Measurements from ENCODE around the gene B4GALT6. TPM values are rescaled to one million over a fixed set of nuclear protein-coding genes. Genes with fewer than 3 reads are reported as not detected.

Gene B4GALT6
- total RNA-seq, 1 experiment from 2014 or later, result 22.0 TPM

DNA sequence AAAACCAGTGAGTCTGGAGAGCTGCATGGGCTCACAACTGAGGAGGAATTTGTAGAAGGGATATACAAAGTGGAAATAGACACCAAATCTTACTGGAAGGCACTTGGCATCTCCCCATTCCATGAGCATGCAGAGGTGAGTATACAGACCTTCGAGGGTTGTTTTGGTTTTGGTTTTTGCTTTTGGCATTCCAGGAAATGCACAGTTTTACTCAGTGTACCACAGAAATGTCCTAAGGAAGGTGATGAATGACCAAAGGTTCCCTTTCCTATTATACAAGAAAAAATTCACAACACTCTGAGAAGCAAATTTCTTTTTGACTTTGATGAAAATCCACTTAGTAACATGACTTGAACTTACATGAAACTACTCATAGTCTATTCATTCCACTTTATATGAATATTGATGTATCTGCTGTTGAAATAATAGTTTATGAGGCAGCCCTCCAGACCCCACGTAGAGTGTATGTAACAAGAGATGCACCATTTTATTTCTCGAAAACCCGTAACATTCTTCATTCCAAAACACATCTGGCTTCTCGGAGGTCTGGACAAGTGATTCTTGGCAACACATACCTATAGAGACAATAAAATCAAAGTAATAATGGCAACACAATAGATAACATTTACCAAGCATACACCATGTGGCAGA is 89.1 kb downstream of the B4GALT6 start:
- TF ChIP-seq, protein P1, sequence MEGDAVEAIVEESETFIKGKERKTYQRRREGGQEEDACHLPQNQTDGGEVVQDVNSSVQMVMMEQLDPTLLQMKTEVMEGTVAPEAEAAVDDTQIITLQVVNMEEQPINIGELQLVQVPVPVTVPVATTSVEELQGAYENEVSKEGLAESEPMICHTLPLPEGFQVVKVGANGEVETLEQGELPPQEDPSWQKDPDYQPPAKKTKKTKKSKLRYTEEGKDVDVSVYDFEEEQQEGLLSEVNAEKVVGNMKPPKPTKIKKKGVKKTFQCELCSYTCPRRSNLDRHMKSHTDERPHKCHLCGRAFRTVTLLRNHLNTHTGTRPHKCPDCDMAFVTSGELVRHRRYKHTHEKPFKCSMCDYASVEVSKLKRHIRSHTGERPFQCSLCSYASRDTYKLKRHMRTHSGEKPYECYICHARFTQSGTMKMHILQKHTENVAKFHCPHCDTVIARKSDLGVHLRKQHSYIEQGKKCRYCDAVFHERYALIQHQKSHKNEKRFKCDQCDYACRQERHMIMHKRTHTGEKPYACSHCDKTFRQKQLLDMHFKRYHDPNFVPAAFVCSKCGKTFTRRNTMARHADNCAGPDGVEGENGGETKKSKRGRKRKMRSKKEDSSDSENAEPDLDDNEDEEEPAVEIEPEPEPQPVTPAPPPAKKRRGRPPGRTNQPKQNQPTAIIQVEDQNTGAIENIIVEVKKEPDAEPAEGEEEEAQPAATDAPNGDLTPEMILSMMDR (IDR thresholded peaks at IDR 0.05; ENCODE audit: unreplicated experiment), result no peak
- intact Hi-C loops (cut with micrococcal nuclease; ENCODE audit: unreplicated experiment), result no loop called here
- no TSS peak for BruUV-seq (replicated peaks)
- Mint-ChIP-seq H3K9me3 (ENCODE audit: low read depth, unreplicated experiment) (no peaks in the 10 kb centered on the region), H3K27me3 (ENCODE audit: unreplicated experiment) (no peaks in the 10 kb centered on the region), H3K4me3 (ENCODE audit: low read depth, unreplicated experiment) (no peak overlapping the region), H3K27ac (ENCODE audit: unreplicated experiment) (no peak overlapping the region), H3K4me1 (ENCODE audit: low read depth, unreplicated experiment) (peaks cover 24% of the 10 kb centered on the region), H3K36me3 (ENCODE audit: insufficient read depth, unreplicated experiment) (no peaks in the 10 kb centered on the region)
- CTCF ChIA-PET, result interaction anchor here (0.6 kb wide), 1 partner anchor 41 kb away, joined by 3 read pairs; no protein-coding TSS in a partner anchor
- DNase-seq, result no peak

- H3K4me1 Mint-ChIP-seq (ENCODE audit: low read depth, unreplicated experiment), result peaks cover 24% of the 10 kb centered on the region
- no peak for DNase-seq
- no peaks in the 10 kb centered on the region for H3K27me3 Mint-ChIP-seq (ENCODE audit: unreplicated experiment)
- TF ChIP-seq, protein P1 (IDR thresholded peaks at IDR 0.05; ENCODE audit: unreplicated experiment), result no peak
- no TSS peak for BruUV-seq (replicated peaks)
- no peaks in the 10 kb centered on the region for H3K36me3 Mint-ChIP-seq (ENCODE audit: insufficient read depth, unreplicated experiment)
- intact Hi-C loops (cut with micrococcal nuclease; ENCODE audit: unreplicated experiment), result no loop called here
- H3K27ac Mint-ChIP-seq (ENCODE audit: unreplicated experiment), result no peak overlapping the region
- CTCF ChIA-PET, result no interaction called here
- H3K4me3 Mint-ChIP-seq (ENCODE audit: low read depth, unreplicated experiment), result no peak overlapping the region
- no peaks in the 10 kb centered on the region for H3K9me3 Mint-ChIP-seq (ENCODE audit: low read depth, unreplicated experiment)
These were observed 91.7 kb downstream of the B4GALT6 start for GRCh38 chr18:31592506-31593157.

DNA sequence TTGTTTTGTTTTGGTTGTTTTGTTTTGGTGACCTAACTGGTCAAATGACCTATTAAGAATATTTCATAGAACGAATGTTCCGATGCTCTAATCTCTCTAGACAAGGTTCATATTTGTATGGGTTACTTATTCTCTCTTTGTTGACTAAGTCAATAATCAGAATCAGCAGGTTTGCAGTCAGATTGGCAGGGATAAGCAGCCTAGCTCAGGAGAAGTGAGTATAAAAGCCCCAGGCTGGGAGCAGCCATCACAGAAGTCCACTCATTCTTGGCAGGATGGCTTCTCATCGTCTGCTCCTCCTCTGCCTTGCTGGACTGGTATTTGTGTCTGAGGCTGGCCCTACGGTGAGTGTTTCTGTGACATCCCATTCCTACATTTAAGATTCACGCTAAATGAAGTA is 92.8 kb downstream of the B4GALT6 start, which contains the start of gene TTR:
Gene TTR, plus strand, starts transcription at position 250 of the 400 bp plus-strand sequence. Its CDS starts 26 bp downstream, at position 276.
- Mint-ChIP-seq H3K36me3 (ENCODE audit: insufficient read depth, unreplicated experiment) (no peaks in the 10 kb centered on the region), H3K27me3 (ENCODE audit: unreplicated experiment) (no peaks in the 10 kb centered on the region), H3K9me3 (ENCODE audit: low read depth, unreplicated experiment) (no peaks in the 10 kb centered on the region), H3K4me1 (ENCODE audit: low read depth, unreplicated experiment) (peaks cover 22% of the 10 kb centered on the region), H3K4me3 (ENCODE audit: low read depth, unreplicated experiment) (no peak within 1 kb of the TSS), H3K27ac (ENCODE audit: unreplicated experiment) (no peak within 1 kb of the TSS)
- DNase-seq, result no peak
- TF ChIP-seq, protein P1 (IDR thresholded peaks at IDR 0.05; ENCODE audit: unreplicated experiment), result no peak
- intact Hi-C loops (cut with micrococcal nuclease; ENCODE audit: unreplicated experiment), result no loop called here
- BruUV-seq (replicated peaks), result no TSS peak
- CTCF ChIA-PET, result no interaction called here

DNA sequence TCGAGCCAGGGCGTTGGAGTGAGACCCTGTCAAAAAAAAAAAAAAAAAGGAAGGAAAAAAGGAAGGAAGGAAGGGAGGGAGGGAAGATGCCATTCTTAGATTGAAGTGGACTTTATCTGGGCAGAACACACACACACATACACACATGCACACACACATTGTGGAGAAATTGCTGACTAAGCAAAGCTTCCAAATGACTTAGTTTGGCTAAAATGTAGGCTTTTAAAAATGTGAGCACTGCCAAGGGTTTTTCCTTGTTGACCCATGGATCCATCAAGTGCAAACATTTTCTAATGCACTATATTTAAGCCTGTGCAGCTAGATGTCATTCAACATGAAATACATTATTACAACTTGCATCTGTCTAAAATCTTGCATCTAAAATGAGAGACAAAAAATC is 93.3 kb downstream of the B4GALT6 start:
- DNase-seq, result no peak
- Mint-ChIP-seq H3K9me3 (ENCODE audit: low read depth, unreplicated experiment) (no peaks in the 10 kb centered on the region), H3K27ac (ENCODE audit: unreplicated experiment) (no peak overlapping the region), H3K4me1 (ENCODE audit: low read depth, unreplicated experiment) (peaks cover 17% of the 10 kb centered on the region), H3K36me3 (ENCODE audit: insufficient read depth, unreplicated experiment) (no peaks in the 10 kb centered on the region), H3K27me3 (ENCODE audit: unreplicated experiment) (no peaks in the 10 kb centered on the region), H3K4me3 (ENCODE audit: low read depth, unreplicated experiment) (no peak overlapping the region)
- TF ChIP-seq, protein P1 (IDR thresholded peaks at IDR 0.05; ENCODE audit: unreplicated experiment), result no peak
- CTCF ChIA-PET, result no interaction called here
- no TSS peak for BruUV-seq (replicated peaks)
- intact Hi-C loops (cut with micrococcal nuclease; ENCODE audit: unreplicated experiment), result no loop called here
